ENCODE data around the gene C1orf87. TPM values are rescaled to one million over a fixed set of nuclear protein-coding genes. Genes with fewer than 3 reads are reported as not detected.

Gene C1orf87
- total RNA-seq, 2 donors from 2014 or later, result 1.5 to 3.5 TPM

DNA sequence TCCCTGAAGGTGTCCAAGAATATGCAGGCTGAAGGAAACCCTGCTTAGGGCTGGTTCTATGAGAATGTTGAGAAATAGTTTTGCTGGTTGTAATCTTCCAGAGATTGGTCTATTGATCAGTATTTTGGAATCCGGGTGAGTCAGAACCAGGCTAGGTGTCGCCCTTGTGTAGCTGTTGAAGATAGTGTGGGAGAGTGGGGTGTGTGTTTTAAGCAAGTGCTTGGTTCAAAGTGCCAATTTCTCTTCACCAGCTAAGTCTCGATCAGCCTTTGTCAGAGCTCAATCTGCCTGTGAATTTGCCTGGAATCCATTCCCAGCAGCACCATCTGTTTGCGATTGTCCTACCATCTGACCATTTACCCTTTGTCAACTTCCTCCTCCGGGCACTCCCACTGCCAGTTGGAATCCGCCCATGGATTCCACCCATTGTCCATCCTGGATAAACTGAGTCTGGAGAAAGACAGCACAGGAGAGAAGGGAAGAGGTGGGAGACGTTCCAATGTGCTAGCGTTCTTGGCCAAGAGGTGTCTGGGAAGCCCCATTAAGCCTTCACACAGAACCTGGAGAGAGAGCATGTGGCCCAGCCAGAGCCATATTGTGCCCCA is 87.6 kb downstream of the C1orf87 start:
- H3K27ac ChIP-seq, result no peak overlapping the region
- no peaks in the 10 kb centered on the region for H3K36me3 ChIP-seq
- TF ChIP-seq, protein P1, sequence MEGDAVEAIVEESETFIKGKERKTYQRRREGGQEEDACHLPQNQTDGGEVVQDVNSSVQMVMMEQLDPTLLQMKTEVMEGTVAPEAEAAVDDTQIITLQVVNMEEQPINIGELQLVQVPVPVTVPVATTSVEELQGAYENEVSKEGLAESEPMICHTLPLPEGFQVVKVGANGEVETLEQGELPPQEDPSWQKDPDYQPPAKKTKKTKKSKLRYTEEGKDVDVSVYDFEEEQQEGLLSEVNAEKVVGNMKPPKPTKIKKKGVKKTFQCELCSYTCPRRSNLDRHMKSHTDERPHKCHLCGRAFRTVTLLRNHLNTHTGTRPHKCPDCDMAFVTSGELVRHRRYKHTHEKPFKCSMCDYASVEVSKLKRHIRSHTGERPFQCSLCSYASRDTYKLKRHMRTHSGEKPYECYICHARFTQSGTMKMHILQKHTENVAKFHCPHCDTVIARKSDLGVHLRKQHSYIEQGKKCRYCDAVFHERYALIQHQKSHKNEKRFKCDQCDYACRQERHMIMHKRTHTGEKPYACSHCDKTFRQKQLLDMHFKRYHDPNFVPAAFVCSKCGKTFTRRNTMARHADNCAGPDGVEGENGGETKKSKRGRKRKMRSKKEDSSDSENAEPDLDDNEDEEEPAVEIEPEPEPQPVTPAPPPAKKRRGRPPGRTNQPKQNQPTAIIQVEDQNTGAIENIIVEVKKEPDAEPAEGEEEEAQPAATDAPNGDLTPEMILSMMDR (IDR thresholded peaks at IDR 0.05), result no peak
- DNase-seq (ENCODE audit: low spot score) (no peak), ATAC-seq (ENCODE audit: insufficient number of reproducible peaks, low FRiP score, low read depth) (no peak)
- no peaks in the 10 kb centered on the region for H3K9me3 ChIP-seq
- no peaks in the 10 kb centered on the region for H3K4me1 ChIP-seq (ENCODE audit: control insufficient read depth in 1 of 2, low read depth in 2 of 2)
- H3K4me3 ChIP-seq, result no peak overlapping the region
- H3K27me3 ChIP-seq (replicated peaks; ENCODE audit: insufficient read depth), result no peaks in the 10 kb centered on the region

- DNase-seq (ENCODE audit: low spot score), result no peak
- Histone ChIP-seq H3K27me3 (replicated peaks; ENCODE audit: insufficient read depth) (no peaks in the 10 kb centered on the region), H3K27ac (no peak overlapping the region), H3K4me1 (ENCODE audit: control insufficient read depth in 1 of 2, low read depth in 2 of 2) (peaks cover 0 to 7% of the 10 kb centered on the region in 2 donors), H3K36me3 (no peaks in the 10 kb centered on the region), H3K4me3 (no peak overlapping the region), H3K9me3 (no peaks in the 10 kb centered on the region)
- no peak for ATAC-seq (ENCODE audit: insufficient number of reproducible peaks, low FRiP score, low read depth)
- TF ChIP-seq, protein P1 (IDR thresholded peaks at IDR 0.05), result no peak
These were observed 93.9 kb downstream of the C1orf87 start for GRCh38 chr1:59979666-59980065.

- no peaks in the 10 kb centered on the region for H3K9me3 ChIP-seq
- no peak for DNase-seq (ENCODE audit: low spot score)
- no peak for ATAC-seq (ENCODE audit: insufficient number of reproducible peaks, low FRiP score, low read depth)
- H3K36me3 ChIP-seq, result no peaks in the 10 kb centered on the region
- no peak overlapping the region for H3K4me3 ChIP-seq
- H3K4me1 ChIP-seq (ENCODE audit: control insufficient read depth in 1 of 2, low read depth in 2 of 2), result peaks cover 0 to 7% of the 10 kb centered on the region in 2 donors
- TF ChIP-seq, protein P1 (IDR thresholded peaks at IDR 0.05), result no peak
- H3K27ac ChIP-seq, result no peak overlapping the region
- H3K27me3 ChIP-seq (replicated peaks; ENCODE audit: insufficient read depth), result no peaks in the 10 kb centered on the region
These were observed 95.1 kb downstream of the C1orf87 start for GRCh38 chr1:59978511-59978910.

DNA sequence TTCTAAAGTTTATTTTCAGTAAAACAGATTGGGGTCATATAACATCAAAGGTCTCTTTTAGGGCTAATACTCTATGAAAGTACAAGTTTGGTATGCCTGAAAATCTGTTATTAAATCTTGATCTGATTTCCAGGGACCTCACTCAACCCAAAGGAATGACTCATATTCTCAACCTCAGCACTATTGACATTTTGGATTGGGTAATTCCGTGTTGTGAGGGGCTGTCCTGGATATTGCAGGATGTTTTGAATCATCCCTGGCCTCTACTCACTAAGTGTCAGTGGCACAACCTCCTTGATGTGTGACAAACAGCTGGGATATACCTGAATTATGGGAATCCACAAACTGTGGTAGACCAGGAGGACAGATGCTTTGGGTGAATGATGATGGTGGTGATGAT is 95.5 kb downstream of the C1orf87 start:
- ATAC-seq (ENCODE audit: insufficient number of reproducible peaks, low FRiP score, low read depth), result no peak

GRCh38 chr1:59977075-59977410 is 96.5 kb downstream of the C1orf87 start:
- H3K4me1 ChIP-seq (ENCODE audit: control insufficient read depth in 1 of 2, low read depth in 2 of 2), result peaks cover 0 to 7% of the 10 kb centered on the region in 2 donors
- ATAC-seq (ENCODE audit: insufficient number of reproducible peaks, low FRiP score, low read depth), result no peak

More for the DNA sequence above, 95.5 kb downstream of the C1orf87 start:
- no peaks in the 10 kb centered on the region for H3K27me3 ChIP-seq (replicated peaks; ENCODE audit: insufficient read depth)
- H3K36me3 ChIP-seq, result no peaks in the 10 kb centered on the region
- TF ChIP-seq, protein P1 (IDR thresholded peaks at IDR 0.05), result no peak
- no peak overlapping the region for H3K27ac ChIP-seq
- no peaks in the 10 kb centered on the region for H3K9me3 ChIP-seq
- peaks cover 0 to 7% of the 10 kb centered on the region in 2 donors for H3K4me1 ChIP-seq (ENCODE audit: control insufficient read depth in 1 of 2, low read depth in 2 of 2)
- DNase-seq (ENCODE audit: low spot score), result no peak
- no peak overlapping the region for H3K4me3 ChIP-seq

More at GRCh38 chr1:59977075-59977410, 96.5 kb downstream of the C1orf87 start:
- Histone ChIP-seq H3K9me3 (no peaks in the 10 kb centered on the region), H3K27me3 (replicated peaks; ENCODE audit: insufficient read depth) (no peaks in the 10 kb centered on the region), H3K27ac (no peak overlapping the region), H3K36me3 (no peaks in the 10 kb centered on the region), H3K4me3 (peak overlapping the region; percentile 54)
- no peak for DNase-seq (ENCODE audit: low spot score)
- TF ChIP-seq, protein P1 (IDR thresholded peaks at IDR 0.05), result no peak

Data from thoracic aorta (tissue), 2 donors.